ENCODE data around the gene COG5.
"Not testable (repeated sequence)": the region's sequence is repeated elsewhere in the genome, so short reads cannot be mapped to it uniquely, and the experiment has no call there.

The COG5 gene

GRCh38 chr7:107236862-107237261 lies 326.9 kb downstream of the COG5 start:
- H3K36me3 ChIP-seq (ENCODE audit: control insufficient read depth in 1 of 2, insufficient read depth in 2 of 2, low read length in 2 of 2) = peaks cover 3 to 12% of the 10 kb centered on the region in 2 donors
- no peak overlapping the region for H3K27ac ChIP-seq (ENCODE audit: low read length)
- H3K27me3 ChIP-seq (ENCODE audit: low read depth, low read length) = no peaks in the 10 kb centered on the region
- H3K9me3 ChIP-seq (ENCODE audit: control insufficient read depth in 1 of 2, low read length in 2 of 2) = no peaks in the 10 kb centered on the region
- H3K4me3 ChIP-seq (ENCODE audit: low read depth in 1 of 2, low read length in 2 of 2) = no peak overlapping the region
- no peaks in the 10 kb centered on the region for H3K4me1 ChIP-seq (ENCODE audit: control insufficient read depth in 1 of 2, insufficient read depth in 2 of 2, low read length in 2 of 2)

- H3K27ac ChIP-seq (ENCODE audit: low read length) = no peak overlapping the region
- H3K4me1 ChIP-seq (ENCODE audit: control insufficient read depth in 1 of 2, insufficient read depth in 2 of 2, low read length in 2 of 2) = no peaks in the 10 kb centered on the region
Measured at GRCh38 chr7:107234436-107234835, 329.3 kb downstream of the COG5 start.

GRCh38 chr7:107233981-107234380 lies 329.7 kb downstream of the COG5 start:
- Histone ChIP-seq H3K4me3 (ENCODE audit: low read depth in 1 of 2, low read length in 2 of 2) (no peak overlapping the region), H3K4me1 (ENCODE audit: control insufficient read depth in 1 of 2, insufficient read depth in 2 of 2, low read length in 2 of 2) (no peaks in the 10 kb centered on the region), H3K27me3 (ENCODE audit: low read depth, low read length) (no peaks in the 10 kb centered on the region), H3K9me3 (ENCODE audit: control insufficient read depth in 1 of 2, low read length in 2 of 2) (no peaks in the 10 kb centered on the region), H3K27ac (ENCODE audit: low read length) (no peak overlapping the region), H3K36me3 (ENCODE audit: control insufficient read depth in 1 of 2, insufficient read depth in 2 of 2, low read length in 2 of 2) (peaks cover 3 to 24% of the 10 kb centered on the region in 2 donors)

More at GRCh38 chr7:107234436-107234835, 329.3 kb downstream of the COG5 start:
- Histone ChIP-seq H3K4me3 (ENCODE audit: low read depth in 1 of 2, low read length in 2 of 2) (no peak overlapping the region), H3K36me3 (ENCODE audit: control insufficient read depth in 1 of 2, insufficient read depth in 2 of 2, low read length in 2 of 2) (peaks cover 3 to 23% of the 10 kb centered on the region in 2 donors), H3K9me3 (ENCODE audit: control insufficient read depth in 1 of 2, low read length in 2 of 2) (no peaks in the 10 kb centered on the region), H3K27me3 (ENCODE audit: low read depth, low read length) (no peaks in the 10 kb centered on the region)

- Histone ChIP-seq H3K36me3 (ENCODE audit: control insufficient read depth in 1 of 2, insufficient read depth in 2 of 2, low read length in 2 of 2) (peaks cover 3 to 28% of the 10 kb centered on the region in 2 donors), H3K4me1 (ENCODE audit: control insufficient read depth in 1 of 2, insufficient read depth in 2 of 2, low read length in 2 of 2) (no peaks in the 10 kb centered on the region), H3K4me3 (ENCODE audit: low read depth in 1 of 2, low read length in 2 of 2) (no peak overlapping the region), H3K9me3 (ENCODE audit: control insufficient read depth in 1 of 2, low read length in 2 of 2) (no peaks in the 10 kb centered on the region), H3K27ac (ENCODE audit: low read length) (no peak overlapping the region), H3K27me3 (ENCODE audit: low read depth, low read length) (no peaks in the 10 kb centered on the region)
Measured at GRCh38 chr7:107233174-107233573, 330.5 kb downstream of the COG5 start.

GRCh38 chr7:107232568-107233090 lies 331.1 kb downstream of the COG5 start:
- peaks cover 3 to 28% of the 10 kb centered on the region in 2 donors for H3K36me3 ChIP-seq (ENCODE audit: control insufficient read depth in 1 of 2, insufficient read depth in 2 of 2, low read length in 2 of 2)
- no peak overlapping the region for H3K4me3 ChIP-seq (ENCODE audit: low read depth in 1 of 2, low read length in 2 of 2)
- H3K4me1 ChIP-seq (ENCODE audit: control insufficient read depth in 1 of 2, insufficient read depth in 2 of 2, low read length in 2 of 2) = no peaks in the 10 kb centered on the region
- H3K27me3 ChIP-seq (ENCODE audit: low read depth, low read length) = no peaks in the 10 kb centered on the region
- no peaks in the 10 kb centered on the region for H3K9me3 ChIP-seq (ENCODE audit: control insufficient read depth in 1 of 2, low read length in 2 of 2)
- no peak overlapping the region for H3K27ac ChIP-seq (ENCODE audit: low read length)

- H3K9me3 ChIP-seq (ENCODE audit: control insufficient read depth in 1 of 2, low read length in 2 of 2) = no peaks in the 10 kb centered on the region
- no peak overlapping the region for H3K4me3 ChIP-seq (ENCODE audit: low read depth in 1 of 2, low read length in 2 of 2)
- no peaks in the 10 kb centered on the region for H3K4me1 ChIP-seq (ENCODE audit: control insufficient read depth in 1 of 2, insufficient read depth in 2 of 2, low read length in 2 of 2)
- H3K36me3 ChIP-seq (ENCODE audit: control insufficient read depth in 1 of 2, insufficient read depth in 2 of 2, low read length in 2 of 2) = peaks cover 7 to 27% of the 10 kb centered on the region in 2 donors
- H3K27me3 ChIP-seq (ENCODE audit: low read depth, low read length) = no peaks in the 10 kb centered on the region
- H3K27ac ChIP-seq (ENCODE audit: low read length) = no peak overlapping the region
Measured at GRCh38 chr7:107230334-107230733, 333.4 kb downstream of the COG5 start.

GRCh38 chr7:107228291-107228690 lies 335.4 kb downstream of the COG5 start:
- Histone ChIP-seq H3K9me3 (ENCODE audit: control insufficient read depth in 1 of 2, low read length in 2 of 2) (no peaks in the 10 kb centered on the region), H3K27ac (ENCODE audit: low read length) (no peak overlapping the region), H3K4me3 (ENCODE audit: low read depth in 1 of 2, low read length in 2 of 2) (no peak overlapping the region), H3K36me3 (ENCODE audit: control insufficient read depth in 1 of 2, insufficient read depth in 2 of 2, low read length in 2 of 2) (peaks cover 4 to 19% of the 10 kb centered on the region in 2 donors), H3K4me1 (ENCODE audit: control insufficient read depth in 1 of 2, insufficient read depth in 2 of 2, low read length in 2 of 2) (peaks cover 0 to 10% of the 10 kb centered on the region in 2 donors), H3K27me3 (ENCODE audit: low read depth, low read length) (no peaks in the 10 kb centered on the region)

GRCh38 chr7:107224374-107225223 lies 339.1 kb downstream of the COG5 start:
- no peaks in the 10 kb centered on the region for H3K9me3 ChIP-seq (ENCODE audit: control insufficient read depth in 1 of 2, low read length in 2 of 2)
- H3K27ac ChIP-seq (ENCODE audit: low read length) = no peak overlapping the region
- H3K27me3 ChIP-seq (ENCODE audit: low read depth, low read length) = no peaks in the 10 kb centered on the region
- peaks cover 4 to 8% of the 10 kb centered on the region in 2 donors for H3K36me3 ChIP-seq (ENCODE audit: control insufficient read depth in 1 of 2, insufficient read depth in 2 of 2, low read length in 2 of 2)
- peaks cover 0 to 10% of the 10 kb centered on the region in 2 donors for H3K4me1 ChIP-seq (ENCODE audit: control insufficient read depth in 1 of 2, insufficient read depth in 2 of 2, low read length in 2 of 2)
- H3K4me3 ChIP-seq (ENCODE audit: low read depth in 1 of 2, low read length in 2 of 2) = no peak overlapping the region

GRCh38 chr7:107220806-107221205 lies 342.9 kb downstream of the COG5 start:
- H3K27me3 ChIP-seq (ENCODE audit: low read depth, low read length) = not testable (repeated sequence)

GRCh38 chr7:107220356-107220755 lies 343.4 kb downstream of the COG5 start:
- Histone ChIP-seq H3K9me3 (ENCODE audit: control insufficient read depth in 1 of 2, low read length in 2 of 2) (no peaks in the 10 kb centered on the region), H3K4me1 (ENCODE audit: control insufficient read depth in 1 of 2, insufficient read depth in 2 of 2, low read length in 2 of 2) (peaks cover 0 to 10% of the 10 kb centered on the region in 2 donors), H3K27me3 (ENCODE audit: low read depth, low read length) (no peaks in the 10 kb centered on the region), H3K27ac (ENCODE audit: low read length) (no peak overlapping the region), H3K4me3 (ENCODE audit: low read depth in 1 of 2, low read length in 2 of 2) (no peak overlapping the region), H3K36me3 (ENCODE audit: control insufficient read depth in 1 of 2, insufficient read depth in 2 of 2, low read length in 2 of 2) (no peaks in the 10 kb centered on the region)

More at GRCh38 chr7:107220806-107221205, 342.9 kb downstream of the COG5 start:
- not testable (repeated sequence) for H3K36me3 ChIP-seq (ENCODE audit: control insufficient read depth in 1 of 2, insufficient read depth in 2 of 2, low read length in 2 of 2); H3K4me3 ChIP-seq (ENCODE audit: low read depth in 1 of 2, low read length in 2 of 2); H3K4me1 ChIP-seq (ENCODE audit: control insufficient read depth in 1 of 2, insufficient read depth in 2 of 2, low read length in 2 of 2); H3K27ac ChIP-seq (ENCODE audit: low read length); H3K9me3 ChIP-seq (ENCODE audit: control insufficient read depth in 1 of 2, low read length in 2 of 2)

- Histone ChIP-seq H3K27ac (ENCODE audit: low read length) (no peak overlapping the region), H3K9me3 (ENCODE audit: control insufficient read depth in 1 of 2, low read length in 2 of 2) (no peaks in the 10 kb centered on the region), H3K36me3 (ENCODE audit: control insufficient read depth in 1 of 2, insufficient read depth in 2 of 2, low read length in 2 of 2) (no peaks in the 10 kb centered on the region), H3K4me1 (ENCODE audit: control insufficient read depth in 1 of 2, insufficient read depth in 2 of 2, low read length in 2 of 2) (peaks cover 0 to 5% of the 10 kb centered on the region in 2 donors), H3K4me3 (ENCODE audit: low read depth in 1 of 2, low read length in 2 of 2) (no peak overlapping the region), H3K27me3 (ENCODE audit: low read depth, low read length) (no peaks in the 10 kb centered on the region)
Measured at GRCh38 chr7:107219563-107220244, 344.0 kb downstream of the COG5 start.
